HuH-7 (cell line): ENCODE results near the gene FOXD4L5.
"Not testable (repeated sequence)": the region's sequence is repeated elsewhere in the genome, so short reads cannot be mapped to it uniquely, and the experiment has no call there.

Experiments used
- DNase-seq: peaks from one replicate; pipeline ENCODE4 v3.0.0; 2011; ENCODE audit warnings: low spot score

Gene FOXD4L5

GRCh38 chr9:65285109-65285508 lies at the start of gene FOXD4L5:
Gene FOXD4L5 (minus strand): TSS chr9:65285209. CDS start chr9:65284377, 832 bp downstream.
- not testable (repeated sequence) for DNase-seq

GRCh38 chr9:65283943-65284342 lies 1.1 kb downstream of the FOXD4L5 start:
- DNase-seq = not testable (repeated sequence)

- DNase-seq = not testable (repeated sequence)
Measured at GRCh38 chr9:65282976-65283375, 2.0 kb downstream of the FOXD4L5 start.
